Neuronal stem cell (in vitro differentiated cells): Measurements from ENCODE around the gene TUBGCP6.
A peak's percentile ranks its signal among the peaks of the same experiment; 100 is the strongest.

Source experiments
- DNase-seq: peaks from one replicate; pipeline ENCODE4 v3.0.0-alpha.2; 2013; ENCODE audit warnings: low spot score
- H2AFZ ChIP-seq: one replicate; pipeline ENCODE4 v1.6.1; 2013; ENCODE audit warnings: mild to moderate bottlenecking, low read length, inconsistent platforms
- H2AK5ac ChIP-seq: 2 replicates; pipeline ENCODE4 v1.6.1; 2013; ENCODE audit warnings: low read depth, mild to moderate bottlenecking, inconsistent platforms, low read length, moderate library complexity, mixed read lengths
- H2BK120ac ChIP-seq: 2 replicates; pipeline ENCODE4 v1.6.1; 2013; ENCODE audit warnings: low read depth, mild to moderate bottlenecking, inconsistent platforms, low read length, moderate library complexity, mixed read lengths
- H2BK12ac ChIP-seq: one replicate; pipeline ENCODE4 v1.6.1; 2013; ENCODE audit warnings: low read length, inconsistent platforms
- H2BK15ac ChIP-seq: 2 replicates; pipeline ENCODE4 v1.6.1; 2013; ENCODE audit warnings: mild to moderate bottlenecking, low read length, inconsistent platforms, mixed read lengths
- H2BK5ac ChIP-seq: one replicate; pipeline ENCODE4 v1.6.1; 2013; ENCODE audit warnings: inconsistent platforms, mild to moderate bottlenecking, low read length, moderate library complexity
- H3K14ac ChIP-seq: one replicate; pipeline ENCODE4 v1.6.1; 2013; ENCODE audit warnings: low read length, inconsistent platforms
- H3K18ac ChIP-seq: 2 replicates; pipeline ENCODE4 v1.6.1; 2013; ENCODE audit warnings: low read length, inconsistent platforms
- H3K23ac ChIP-seq: 2 replicates; pipeline ENCODE4 v1.6.1; 2013; ENCODE audit warnings: low read depth, mild to moderate bottlenecking, mixed read lengths, low read length, inconsistent platforms; ENCODE audit not compliant: poor library complexity
- H3K27ac ChIP-seq: replicated peaks from 3 replicates; pipeline ENCODE4 v1.5.1; 2013; ENCODE audit warnings: low read length, inconsistent platforms
- H3K27me3 ChIP-seq, 3 experiments: 2 replicates each; pipeline ENCODE4 v1.6.1; 2013; ENCODE audit warnings: low read length in 3 of 3, mild to moderate bottlenecking in 2 of 3, inconsistent platforms in 1 of 3, low read depth in 1 of 3, mixed read lengths in 1 of 3, moderate library complexity in 1 of 3; ENCODE audit not compliant: control insufficient read depth in 3 of 3, insufficient read depth in 3 of 3
- H3K36me3 ChIP-seq, 2 donors: replicated peaks in 1 of 2; 2 replicates each; pipeline ENCODE4 v1.6.1; 2013; ENCODE audit warnings: low read length in 2 of 2; ENCODE audit not compliant: control insufficient read depth in 2 of 2, insufficient read depth in 2 of 2
- H3K4ac ChIP-seq: 2 replicates; pipeline ENCODE4 v1.6.1; 2013; ENCODE audit warnings: inconsistent platforms, mild to moderate bottlenecking, low read length, moderate library complexity
- H3K4me1 ChIP-seq, 2 donors: 1 replicate in 1 of 2; 2 replicates in 1 of 2; pipeline ENCODE4 v1.6.1; 2013; ENCODE audit warnings: low read length in 2 of 2, low read depth in 1 of 2; ENCODE audit not compliant: control insufficient read depth in 2 of 2, insufficient read depth in 1 of 2
- H3K4me2 ChIP-seq: one replicate; pipeline ENCODE4 v1.6.1; 2013; ENCODE audit warnings: mild to moderate bottlenecking, low read length, inconsistent platforms; ENCODE audit not compliant: insufficient read depth, poor library complexity, severe bottlenecking
- H3K4me3 ChIP-seq, 2 donors: 2 replicates each; pipeline ENCODE4 v1.5.1; 2013; ENCODE audit warnings: low read length in 2 of 2, mild to moderate bottlenecking in 2 of 2, inconsistent platforms in 1 of 2, moderate library complexity in 1 of 2
- H3K79me1 ChIP-seq: one replicate; pipeline ENCODE4 v1.6.1; 2013; ENCODE audit warnings: low read depth, mild to moderate bottlenecking, inconsistent platforms, low read length, moderate library complexity
- H3K9ac ChIP-seq: one replicate; pipeline ENCODE4 v1.6.1; 2013; ENCODE audit warnings: mild to moderate bottlenecking, low read depth, low read length, inconsistent platforms; ENCODE audit not compliant: poor library complexity
- H3K9me3 ChIP-seq, 2 donors: replicated peaks in 1 of 2; 2 replicates each; pipeline versions ENCODE3 to v1.6.1; 2013; ENCODE audit warnings: low read length in 2 of 2, mild to moderate bottlenecking in 2 of 2, inconsistent platforms in 1 of 2, low read depth in 1 of 2, mixed read lengths in 1 of 2, moderate library complexity in 1 of 2; ENCODE audit not compliant: control insufficient read depth in 2 of 2, insufficient read depth in 1 of 2
- H4K8ac ChIP-seq: one replicate; pipeline ENCODE4 v1.6.1; 2013; ENCODE audit warnings: low read depth, mild to moderate bottlenecking, inconsistent platforms, low read length, moderate library complexity
- H4K91ac ChIP-seq: one replicate; pipeline ENCODE4 v1.6.1; 2013; ENCODE audit warnings: low read length, low read depth, mild to moderate bottlenecking, inconsistent platforms; ENCODE audit not compliant: poor library complexity
- WGBS, 2 donors: extraction: QIAGEN DNeasy Blood & Tissue Kit; methylation state at CpG; one replicate each; pipeline ENCODE4 v1.1.7; 2013; ENCODE audit warnings: missing lambda C conversion rate in 2 of 2, mixed read lengths in 1 of 2; ENCODE audit not compliant: insufficient read length in 2 of 2, insufficient replicate concordance in 1 of 2; ENCODE audit errors: extremely low coverage in 2 of 2; 5-methylcytosine and 5-hydroxymethylcytosine counted together

Gene TUBGCP6

GRCh38 chr22:50251477-50252081 is 6.8 kb upstream of the TUBGCP6 start:
- Histone ChIP-seq H3K4me2 (peak overlapping the region; percentile 98), H3K4me3 (peak overlapping the region; percentile 72 to 79), H2BK15ac (no peak overlapping the region), H3K18ac (peak overlapping the region; percentile 92), H3K36me3 (peaks cover 26 to 55% of the 10 kb centered on the region in 2 donors), H3K4me1 (peaks cover 13 to 17% of the 10 kb centered on the region in 2 donors), H2BK120ac (no peak overlapping the region), H2AFZ (peak overlapping the region; percentile 83), H3K14ac (peak overlapping the region; percentile 97), H3K27me3 (no peaks in the 10 kb centered on the region), H2BK12ac (peak overlapping the region; percentile 73), H2BK5ac (peak overlapping the region; percentile 82), H2AK5ac (peak overlapping the region; percentile 81), H4K91ac (no peak overlapping the region), H3K4ac (no peak overlapping the region), H3K79me1 (peaks cover 27% of the 10 kb centered on the region), H3K23ac (peak overlapping the region; percentile 96), H3K27ac (peak overlapping the region; percentile 59), H4K8ac (peak overlapping the region; percentile 29), H3K9me3 (no peaks in the 10 kb centered on the region), H3K9ac (peak overlapping the region; percentile 70)
- DNase-seq: no peak
- no CpG with 5 or more reads among the region's 36 CpGs for WGBS, 2 donors

- H3K79me1 ChIP-seq: peaks cover 27% of the 10 kb centered on the region
- peak within 1 kb of the TSS; percentile 99 for H3K14ac ChIP-seq
- peak within 1 kb of the TSS; percentile 96 for H3K9ac ChIP-seq
- H3K27ac ChIP-seq: peak within 1 kb of the TSS; percentile 72
- peak within 1 kb of the TSS; percentile 83 for H2AFZ ChIP-seq
- peak within 1 kb of the TSS; percentile 73 for H2BK12ac ChIP-seq
- peak within 1 kb of the TSS; percentile 93 for H3K4ac ChIP-seq
- H3K4me2 ChIP-seq: peak within 1 kb of the TSS; percentile 98
- H3K4me1 ChIP-seq: peaks cover 15 to 17% of the 10 kb centered on the region in 2 donors
- H2BK120ac ChIP-seq: peak within 1 kb of the TSS; percentile 99
- no peaks in the 10 kb centered on the region for H3K27me3 ChIP-seq
- peak within 1 kb of the TSS; percentile 82 for H2BK5ac ChIP-seq
- H4K8ac ChIP-seq: peak within 1 kb of the TSS; percentile 48
- H3K18ac ChIP-seq: peak within 1 kb of the TSS; percentile 94
- H3K36me3 ChIP-seq: peaks cover 30 to 56% of the 10 kb centered on the region in 2 donors
- peak within 1 kb of the TSS; percentile 97 for H3K23ac ChIP-seq
- no CpG with 5 or more reads among the region's 81 CpGs for WGBS, 2 donors
- H2AK5ac ChIP-seq: peak within 1 kb of the TSS; percentile 100
- peak; percentile 83 for DNase-seq
- H3K4me3 ChIP-seq: peak within 1 kb of the TSS; percentile 72 to 86
- no peaks in the 10 kb centered on the region for H3K9me3 ChIP-seq
- H4K91ac ChIP-seq: no peak within 1 kb of the TSS
- H2BK15ac ChIP-seq: peak within 1 kb of the TSS; percentile 94
Measured at GRCh38 chr22:50250555-50251476, 6.0 kb upstream of the TUBGCP6 start, which contains the start of gene HDAC10. Gene HDAC10, minus strand, starts transcription at chr22:50251265. Its CDS starts 233 bp downstream, at chr22:50251032.

GRCh38 chr22:50250249-50250554 is 5.4 kb upstream of the TUBGCP6 start:
- Histone ChIP-seq H3K23ac (peak overlapping the region; percentile 97), H2BK120ac (no peak overlapping the region), H3K4me3 (peak overlapping the region; percentile 12 to 72), H3K79me1 (peaks cover 26% of the 10 kb centered on the region), H3K9me3 (no peaks in the 10 kb centered on the region), H3K9ac (peak overlapping the region; percentile 91), H2BK5ac (peak overlapping the region; percentile 75), H2BK15ac (peak overlapping the region; percentile 94), H4K8ac (no peak overlapping the region), H3K18ac (peak overlapping the region; percentile 91), H2BK12ac (no peak overlapping the region), H3K4me1 (peaks cover 20 to 21% of the 10 kb centered on the region in 2 donors), H3K36me3 (peaks cover 28 to 60% of the 10 kb centered on the region in 2 donors), H3K4me2 (peak overlapping the region; percentile 98), H2AK5ac (peak overlapping the region; percentile 100), H3K27ac (no peak overlapping the region), H3K14ac (peak overlapping the region; percentile 99), H2AFZ (no peak overlapping the region), H3K4ac (peak overlapping the region; percentile 37), H3K27me3 (no peaks in the 10 kb centered on the region), H4K91ac (no peak overlapping the region)
- DNase-seq: no peak
- no CpG with 5 or more reads among the region's 11 CpGs for WGBS, 2 donors
